HUES64 (cell line): ENCODE results near the gene FREM2.

ENCODE experiments used
- H3K27ac ChIP-seq: 2 replicates; pipeline ENCODE4 v1.7.0; 2013; ENCODE audit warnings: low read depth, low read length, inconsistent platforms
- H3K27me3 ChIP-seq: 2 replicates; pipeline ENCODE4 v1.6.1; 2013; ENCODE audit warnings: mild to moderate bottlenecking, low read length; ENCODE audit not compliant: insufficient read depth
- H3K36me3 ChIP-seq: 2 replicates; pipeline ENCODE4 v1.6.1; 2013; ENCODE audit warnings: mild to moderate bottlenecking, low read length; ENCODE audit not compliant: insufficient read depth
- H3K4me1 ChIP-seq: 2 replicates; pipeline ENCODE4 v1.6.1; 2013; ENCODE audit warnings: mild to moderate bottlenecking, low read length, moderate library complexity; ENCODE audit not compliant: insufficient read depth
- H3K4me3 ChIP-seq: 2 replicates; pipeline ENCODE4 v1.5.1; 2013; ENCODE audit warnings: mild to moderate bottlenecking, low read length, moderate library complexity
- H3K9ac ChIP-seq: 2 replicates; pipeline ENCODE4 v1.6.1; 2013; ENCODE audit warnings: mild to moderate bottlenecking, low read depth, low read length
- H3K9me3 ChIP-seq: 2 replicates; pipeline ENCODE4 v1.6.1; 2013; ENCODE audit warnings: low read depth, low read length; ENCODE audit not compliant: insufficient read depth
- WGBS: fragments of 150-250, 120-280 bp; methylation state at CpG from one replicate; pipeline ENCODE4 v1.1.7; 2013; ENCODE audit warnings: missing lambda C conversion rate; 5-methylcytosine and 5-hydroxymethylcytosine counted together

Gene FREM2

DNA sequence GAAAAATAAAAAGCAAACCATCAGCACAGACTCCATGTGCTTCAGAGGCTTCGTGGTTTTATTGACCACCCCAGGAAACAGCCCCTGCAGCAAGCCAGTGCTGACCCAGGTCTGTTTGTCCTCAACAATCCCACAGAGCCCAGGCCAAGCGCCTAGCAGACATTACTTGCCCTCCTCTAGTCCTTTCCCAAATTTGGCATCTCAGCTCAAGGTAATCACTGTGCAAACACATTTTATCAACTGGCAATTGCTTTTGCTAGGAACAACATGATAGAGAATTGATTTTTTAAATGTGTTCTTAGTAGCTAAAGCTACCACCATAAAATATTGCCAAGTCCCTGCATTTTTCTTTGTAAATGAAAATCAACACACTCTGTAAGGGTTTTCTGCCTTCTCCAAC, 182.0 kb downstream of the FREM2 start:
- Histone ChIP-seq H3K4me3 (no peak overlapping the region), H3K4me1 (peaks cover 3% of the 10 kb centered on the region; the same call in 1 of the 2 replicates), H3K27me3 (no peaks in the 10 kb centered on the region), H3K36me3 (no peaks in the 10 kb centered on the region), H3K27ac (no peak overlapping the region), H3K9ac (no peak overlapping the region), H3K9me3 (no peaks in the 10 kb centered on the region)
- WGBS = 78% methylated on average over 2 of the region's 2 CpGs

DNA sequence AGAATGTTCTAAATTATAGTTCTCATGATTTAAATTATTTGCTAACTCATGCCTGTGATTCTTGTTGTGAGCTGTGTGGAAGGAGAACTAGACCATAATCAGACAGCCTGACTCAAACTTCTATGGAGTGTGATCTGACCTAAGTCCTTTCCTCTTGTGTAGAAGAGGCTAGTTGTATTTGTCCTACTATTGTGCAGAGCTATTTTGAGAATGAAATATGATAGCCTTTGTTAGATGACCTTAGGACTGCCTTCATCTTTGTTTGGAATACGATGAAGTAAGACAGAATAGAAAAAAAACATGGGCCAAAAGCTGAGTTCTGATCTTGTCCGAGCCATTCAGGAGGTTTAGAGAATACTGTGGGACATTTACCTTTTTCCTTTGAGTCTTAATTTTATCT, 184.4 kb downstream of the FREM2 start:
- Histone ChIP-seq H3K27me3 (no peaks in the 10 kb centered on the region), H3K27ac (no peak overlapping the region), H3K4me1 (peaks cover 3% of the 10 kb centered on the region; the same call in 1 of the 2 replicates), H3K36me3 (peaks cover 6% of the 10 kb centered on the region; the same call in 1 of the 2 replicates), H3K9me3 (no peaks in the 10 kb centered on the region), H3K4me3 (no peak overlapping the region), H3K9ac (no peak overlapping the region)
- 62% methylated on average over 2 of the region's 2 CpGs for WGBS

DNA sequence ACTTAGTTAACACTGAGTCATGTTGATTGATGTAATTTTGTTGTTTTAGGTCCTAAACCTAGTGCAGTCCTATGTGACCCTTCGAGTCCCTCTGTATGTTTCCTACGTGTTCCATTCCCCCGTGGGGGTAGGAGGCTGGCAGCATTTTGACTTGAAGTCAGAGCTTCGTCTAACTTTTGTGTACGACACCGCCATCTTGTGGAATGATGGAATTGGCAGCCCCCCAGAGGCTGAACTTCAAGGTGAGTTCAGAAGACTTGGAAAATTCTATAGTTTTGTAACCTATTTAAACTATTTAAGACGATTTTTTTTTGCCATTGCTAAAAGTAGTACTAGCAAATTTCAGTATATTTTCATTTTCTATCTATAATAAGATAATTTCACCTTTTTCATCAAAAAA, 185.8 kb downstream of the FREM2 start:
- Histone ChIP-seq H3K27me3 (no peaks in the 10 kb centered on the region), H3K27ac (no peak overlapping the region), H3K9me3 (no peaks in the 10 kb centered on the region), H3K4me3 (no peak overlapping the region), H3K9ac (no peak overlapping the region), H3K4me1 (peaks cover 3% of the 10 kb centered on the region; the same call in 1 of the 2 replicates), H3K36me3 (peaks cover 10% of the 10 kb centered on the region)
- WGBS = 14% methylated on average over 6 of the region's 7 CpGs

DNA sequence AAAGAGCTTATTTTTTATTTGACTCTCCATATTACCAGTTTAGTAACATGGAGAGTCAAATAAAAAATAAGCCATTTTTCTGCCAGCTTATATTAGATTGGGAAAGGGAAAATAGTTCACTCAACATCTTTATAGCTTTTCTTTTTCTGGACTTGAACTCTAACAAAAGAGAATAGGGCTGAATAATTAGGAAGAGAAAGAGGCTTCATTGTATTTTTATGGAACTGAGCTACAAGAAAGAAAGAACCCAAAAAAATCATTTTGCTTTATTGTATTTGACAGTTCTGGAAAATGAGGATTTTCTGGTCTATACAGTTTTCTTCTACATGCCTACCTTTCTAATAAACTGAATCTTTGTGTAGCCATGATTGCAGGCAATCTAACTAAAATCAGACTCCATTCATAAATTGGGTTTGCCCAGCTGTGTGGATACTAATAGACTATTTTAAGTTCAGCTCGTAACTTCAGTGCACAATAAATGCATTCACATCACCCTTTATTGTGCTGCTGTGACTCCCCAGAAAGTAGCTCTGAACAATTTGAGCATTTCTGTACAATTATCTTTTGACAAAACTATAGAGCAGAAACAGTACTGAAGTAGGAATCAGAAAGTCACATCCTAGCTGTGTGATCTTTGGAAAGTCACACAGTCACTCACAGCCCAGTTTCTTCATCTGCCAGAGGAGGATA, 188.5 kb downstream of the FREM2 start:
- Histone ChIP-seq H3K4me1 (peaks cover 3% of the 10 kb centered on the region; the same call in 1 of the 2 replicates), H3K4me3 (no peak overlapping the region), H3K27ac (no peak overlapping the region), H3K9ac (no peak overlapping the region), H3K9me3 (no peaks in the 10 kb centered on the region), H3K36me3 (peaks cover 17% of the 10 kb centered on the region), H3K27me3 (no peaks in the 10 kb centered on the region)
- 95% methylated on average over 1 of the region's 1 CpG for WGBS

DNA sequence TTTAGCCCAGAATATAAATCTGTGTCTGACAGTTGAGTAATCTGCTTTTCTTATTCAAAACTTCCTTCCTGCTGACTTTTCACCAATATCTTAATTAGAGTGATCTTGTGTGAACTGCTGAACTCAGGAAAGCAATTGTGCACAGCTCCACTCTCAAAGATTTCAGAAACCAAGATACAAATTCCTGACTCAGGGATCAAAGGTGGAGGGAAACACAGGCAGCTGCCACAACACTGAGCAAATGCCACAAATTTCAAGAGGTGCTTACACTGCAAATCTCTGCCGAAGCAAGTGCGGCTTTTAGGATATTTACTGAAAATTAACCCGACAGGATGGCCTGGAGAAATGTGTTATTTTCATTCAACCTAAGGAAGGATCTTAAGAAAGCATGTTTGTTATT, 192.4 kb downstream of the FREM2 start:
- Histone ChIP-seq H3K27me3 (no peaks in the 10 kb centered on the region), H3K4me1 (peaks cover 7% of the 10 kb centered on the region), H3K9me3 (no peaks in the 10 kb centered on the region), H3K36me3 (peaks cover 24% of the 10 kb centered on the region), H3K4me3 (no peak overlapping the region), H3K27ac (no peak overlapping the region), H3K9ac (no peak overlapping the region)
- 91% methylated on average over 3 of the region's 3 CpGs for WGBS

DNA sequence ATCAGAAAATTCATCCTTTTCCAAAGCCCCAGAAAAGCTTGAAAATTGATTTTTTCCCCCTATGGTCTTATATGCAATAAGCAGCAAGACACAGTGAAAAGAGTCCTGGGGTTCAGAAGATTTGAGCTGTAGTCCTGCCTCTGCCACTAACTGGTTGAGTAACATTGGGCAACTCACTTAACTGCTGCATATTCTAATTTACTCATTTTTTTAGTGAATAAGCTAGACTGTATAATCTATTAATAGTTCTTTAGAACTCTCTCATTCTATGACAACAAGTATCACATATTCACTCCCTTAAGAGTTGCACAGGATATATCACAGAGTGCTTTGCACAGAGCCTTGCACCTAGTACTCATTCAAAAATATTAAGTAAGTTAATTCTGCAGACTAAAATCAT, 192.9 kb downstream of the FREM2 start:
- Histone ChIP-seq H3K4me1 (peaks cover 7% of the 10 kb centered on the region), H3K4me3 (no peak overlapping the region), H3K27me3 (no peaks in the 10 kb centered on the region), H3K36me3 (peaks cover 24% of the 10 kb centered on the region), H3K27ac (no peak overlapping the region), H3K9me3 (no peaks in the 10 kb centered on the region), H3K9ac (no peak overlapping the region)

DNA sequence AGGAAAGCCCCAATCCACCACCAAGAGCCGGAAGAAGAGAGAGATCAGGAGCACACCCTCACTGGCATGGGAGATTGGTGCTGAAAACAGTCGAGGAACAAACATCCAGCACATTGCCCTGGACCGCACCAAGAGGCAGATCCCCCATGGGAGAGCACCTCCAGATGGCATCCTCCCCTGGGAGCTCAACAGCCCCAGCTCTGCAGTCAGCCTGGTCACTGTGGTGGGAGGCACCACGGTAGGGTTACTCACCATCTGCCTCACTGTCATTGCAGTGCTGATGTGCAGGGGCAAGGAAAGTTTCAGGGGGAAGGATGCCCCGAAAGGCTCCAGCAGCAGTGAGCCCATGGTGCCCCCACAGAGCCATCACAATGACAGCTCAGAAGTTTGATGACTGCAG, 193.5 kb downstream of the FREM2 start:
- WGBS = 98% methylated on average over 5 of the region's 5 CpGs

DNA sequence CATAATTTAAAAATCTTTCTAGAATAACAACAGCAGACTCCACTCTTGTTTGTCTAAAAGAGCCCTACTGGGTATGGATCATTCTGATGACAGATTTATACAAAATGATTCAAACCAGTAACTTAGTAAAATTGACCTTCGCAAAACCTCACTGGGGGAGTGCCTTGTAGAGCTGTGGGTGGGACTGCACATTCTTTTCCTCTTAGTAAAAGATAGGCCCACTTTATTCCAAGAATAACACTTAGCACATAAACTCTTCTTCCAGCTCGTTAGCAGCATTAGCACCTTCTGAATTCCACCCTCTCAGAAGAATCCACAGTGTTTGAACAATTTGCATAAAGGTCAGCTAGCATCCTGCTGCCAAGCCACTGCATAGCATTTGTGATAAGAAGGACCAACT, 196.9 kb downstream of the FREM2 start:
- Histone ChIP-seq H3K9me3 (no peaks in the 10 kb centered on the region), H3K27ac (no peak overlapping the region), H3K4me3 (no peak overlapping the region), H3K27me3 (no peaks in the 10 kb centered on the region), H3K4me1 (peaks cover 7% of the 10 kb centered on the region), H3K36me3 (0 out of 2 replicates have a peak, but pooled peaks cover 9% of the 10 kb centered on the region), H3K9ac (no peak overlapping the region)
- WGBS = 65% methylated on average over 2 of the region's 2 CpGs

More for the DNA sequence above, 193.5 kb downstream of the FREM2 start:
- Histone ChIP-seq H3K9me3 (no peaks in the 10 kb centered on the region), H3K4me1 (peaks cover 7% of the 10 kb centered on the region), H3K36me3 (peaks cover 24% of the 10 kb centered on the region), H3K27me3 (no peaks in the 10 kb centered on the region), H3K9ac (no peak overlapping the region), H3K27ac (no peak overlapping the region), H3K4me3 (no peak overlapping the region)

DNA sequence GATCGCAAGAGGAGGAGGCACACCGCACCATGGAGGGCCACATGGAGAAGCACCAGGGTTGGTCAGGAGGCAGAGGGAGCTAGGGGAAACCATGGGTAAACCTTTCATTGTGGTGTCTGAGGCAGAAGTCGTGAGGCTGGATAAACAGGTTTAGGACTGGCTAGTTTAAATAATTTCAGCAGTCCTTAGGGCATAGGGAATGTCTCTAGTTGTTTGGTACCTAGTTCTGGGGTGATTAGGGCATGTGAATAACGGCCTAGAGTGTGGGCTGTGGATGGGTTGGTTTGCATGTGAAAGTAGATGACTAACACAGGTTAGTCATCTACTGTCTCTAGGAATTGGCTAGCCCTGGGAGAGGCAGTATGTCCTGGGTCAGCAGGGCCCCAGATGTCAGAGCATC, 201.4 kb downstream of the FREM2 start:
- 76% methylated on average over 4 of the region's 4 CpGs for WGBS
- no peak overlapping the region for H3K9ac ChIP-seq
- H3K9me3 ChIP-seq = peaks cover 4% of the 10 kb centered on the region; the same call in 1 of the 2 replicates
- H3K27ac ChIP-seq = no peak overlapping the region
- no peak overlapping the region for H3K4me3 ChIP-seq
- H3K4me1 ChIP-seq = peaks cover 7% of the 10 kb centered on the region
- no peaks in the 10 kb centered on the region for H3K36me3 ChIP-seq
- no peaks in the 10 kb centered on the region for H3K27me3 ChIP-seq

DNA sequence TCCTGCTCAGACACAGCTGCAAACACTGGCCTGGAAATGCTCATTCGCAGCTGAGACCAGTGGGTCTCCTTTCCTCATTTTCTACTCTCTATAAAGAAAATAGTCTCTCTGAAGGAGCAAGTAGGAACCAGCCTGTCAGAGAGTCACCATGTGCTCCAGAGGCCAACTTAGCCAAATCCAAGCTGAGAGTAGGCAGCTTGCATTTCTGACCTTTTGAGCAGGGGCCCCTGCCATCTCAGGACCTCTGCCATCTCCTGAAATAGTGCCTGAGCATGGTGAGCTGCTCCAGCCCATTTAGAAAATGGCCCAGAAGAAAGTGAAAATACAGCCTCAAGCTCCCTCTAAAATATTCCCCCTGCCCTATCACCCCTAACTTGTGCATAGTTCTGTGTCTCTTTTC, 208.2 kb downstream of the FREM2 start:
- Histone ChIP-seq H3K27ac (no peak overlapping the region), H3K4me1 (no peaks in the 10 kb centered on the region), H3K4me3 (no peak overlapping the region), H3K9ac (no peak overlapping the region), H3K27me3 (no peaks in the 10 kb centered on the region), H3K36me3 (no peaks in the 10 kb centered on the region), H3K9me3 (peaks cover 4% of the 10 kb centered on the region; the same call in 1 of the 2 replicates)
- 95% methylated on average over 1 of the region's 1 CpG for WGBS

DNA sequence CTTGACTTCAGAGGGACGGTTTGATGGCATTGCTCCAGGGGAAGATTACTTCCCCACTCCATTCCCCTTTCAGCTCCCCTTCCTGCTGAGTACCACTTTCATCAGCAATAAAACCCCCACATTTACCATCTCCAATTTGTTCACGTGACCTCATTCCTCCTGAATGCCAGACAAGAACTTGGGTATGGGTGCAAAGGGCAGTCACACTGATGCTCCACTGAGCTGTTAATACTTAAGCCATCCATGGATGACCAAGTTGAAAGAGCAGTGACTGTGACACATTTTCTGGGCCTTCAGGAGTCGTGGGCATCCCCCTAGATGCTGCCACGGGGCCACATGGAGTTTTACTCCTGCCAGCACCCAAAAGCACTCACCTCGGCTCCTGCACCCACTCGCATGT, 210.6 kb downstream of the FREM2 start:
- no peaks in the 10 kb centered on the region for H3K36me3 ChIP-seq
- 95% methylated on average over 6 of the region's 6 CpGs for WGBS

DNA sequence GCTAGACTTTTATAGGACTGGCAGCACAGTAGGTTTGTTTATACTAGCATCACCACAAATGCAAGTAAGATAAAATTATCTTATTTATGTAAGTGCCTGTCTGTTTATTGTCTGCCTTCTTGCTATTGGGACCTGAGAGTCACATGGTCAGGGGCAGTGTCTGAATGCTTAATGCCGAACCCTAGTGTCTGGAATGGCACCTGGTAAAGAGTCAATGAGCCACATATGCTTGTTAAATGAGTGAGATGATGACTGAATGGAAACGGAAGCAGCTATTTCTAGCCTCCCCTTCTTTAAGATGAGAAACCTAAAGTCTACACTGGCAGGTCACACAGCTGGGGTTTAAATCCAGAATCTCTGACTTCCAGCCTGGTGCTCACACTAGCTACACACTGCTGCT, 211.6 kb downstream of the FREM2 start:
- WGBS = 44% methylated on average over 2 of the region's 2 CpGs
- Histone ChIP-seq H3K27me3 (no peaks in the 10 kb centered on the region), H3K36me3 (no peaks in the 10 kb centered on the region), H3K9me3 (no peaks in the 10 kb centered on the region), H3K4me3 (no peak overlapping the region), H3K4me1 (no peaks in the 10 kb centered on the region), H3K27ac (no peak overlapping the region), H3K9ac (no peak overlapping the region)

More for the DNA sequence above, 210.6 kb downstream of the FREM2 start:
- H3K27ac ChIP-seq = no peak overlapping the region
- no peak overlapping the region for H3K4me3 ChIP-seq
- no peak overlapping the region for H3K9ac ChIP-seq
- H3K9me3 ChIP-seq = no peaks in the 10 kb centered on the region
- no peaks in the 10 kb centered on the region for H3K27me3 ChIP-seq
- H3K4me1 ChIP-seq = no peaks in the 10 kb centered on the region
